Large intestine (tissue), 3 donors: ENCODE data around the gene HDGFL2. TPM values are rescaled to one million over a fixed set of nuclear protein-coding genes. Genes with fewer than 3 reads are reported as not detected.

Source experiments
- DNase-seq, 2 donors: peaks; one replicate each; pipeline versions ENCODE4 v3.0.0 to v3.0.0-alpha.2; 2013
- H3K27ac ChIP-seq: one replicate; pipeline ENCODE4 v1.5.1; 2013; ENCODE audit warnings: low read length
- H3K27me3 ChIP-seq: 2 replicates; pipeline ENCODE4 v1.6.1; 2013; ENCODE audit warnings: low read length; ENCODE audit not compliant: control insufficient read depth, insufficient read depth
- H3K36me3 ChIP-seq: 2 replicates; pipeline ENCODE4 v1.6.1; 2013; ENCODE audit warnings: low read length; ENCODE audit not compliant: control insufficient read depth, insufficient read depth
- H3K4me1 ChIP-seq: one replicate; pipeline ENCODE4 v1.6.1; 2013; ENCODE audit warnings: low read length; ENCODE audit not compliant: control insufficient read depth, insufficient read depth
- H3K4me3 ChIP-seq: one replicate; pipeline ENCODE4 v1.5.1; 2013; ENCODE audit warnings: low read length
- H3K9me3 ChIP-seq: one replicate; pipeline ENCODE4 v1.6.1; 2013; ENCODE audit warnings: mild to moderate bottlenecking, low read depth, low read length, moderate library complexity; ENCODE audit not compliant: control insufficient read depth
- WGBS: methylation state at CpG from one replicate; pipeline ENCODE4 v1.1.5; 2013; ENCODE audit warnings: low lambda C conversion rate; ENCODE audit not compliant: insufficient coverage; 5-methylcytosine and 5-hydroxymethylcytosine counted together
- polyA plus RNA-seq: library from polyadenylated mRNA; unstranded; fragments of 120-200 nt; gene quantifications from one replicate; pipeline ENCODE4 v1.2.1, GENCODE V29; 2013

Gene HDGFL2
- polyA plus RNA-seq, 1 donor: 45.6 TPM

- Histone ChIP-seq H3K27me3 (no peaks in the 10 kb centered on the region), H3K36me3 (no peaks in the 10 kb centered on the region), H3K4me3 (no peak overlapping the region), H3K4me1 (no peaks in the 10 kb centered on the region), H3K9me3 (peaks cover 6% of the 10 kb centered on the region), H3K27ac (no peak overlapping the region)
- no CpG with 5 or more reads among the region's 32 CpGs for WGBS
- no peak for DNase-seq
Observed at GRCh38 chr19:4547303-4548237, 75.5 kb downstream of the HDGFL2 start.

- no peak for DNase-seq
- H3K27me3 ChIP-seq: no peaks in the 10 kb centered on the region
- no peaks in the 10 kb centered on the region for H3K36me3 ChIP-seq
- H3K27ac ChIP-seq: no peak overlapping the region
- peaks cover 3% of the 10 kb centered on the region for H3K9me3 ChIP-seq
- no peak overlapping the region for H3K4me3 ChIP-seq
- no CpG with 5 or more reads among the region's 14 CpGs for whole genome bisulfite sequencing
- no peaks in the 10 kb centered on the region for H3K4me1 ChIP-seq
Observed at GRCh38 chr19:4548238-4548584, 76.1 kb downstream of the HDGFL2 start.

- no peaks in the 10 kb centered on the region for H3K9me3 ChIP-seq
- H3K4me1 ChIP-seq: no peaks in the 10 kb centered on the region
- no peak for DNase-seq
- no peaks in the 10 kb centered on the region for H3K27me3 ChIP-seq
- WGBS: no CpG with 5 or more reads among the region's 18 CpGs
- H3K36me3 ChIP-seq: no peaks in the 10 kb centered on the region
- H3K27ac ChIP-seq: no peak overlapping the region
- no peak overlapping the region for H3K4me3 ChIP-seq
Observed at GRCh38 chr19:4550018-4550417, 77.9 kb downstream of the HDGFL2 start.

- H3K27ac ChIP-seq: no peak overlapping the region
- no peak for DNase-seq
- no peaks in the 10 kb centered on the region for H3K4me1 ChIP-seq
- no CpG with 5 or more reads among the region's 26 CpGs for WGBS
- no peaks in the 10 kb centered on the region for H3K27me3 ChIP-seq
- no peak overlapping the region for H3K4me3 ChIP-seq
- no peaks in the 10 kb centered on the region for H3K9me3 ChIP-seq
- H3K36me3 ChIP-seq: no peaks in the 10 kb centered on the region
Observed at GRCh38 chr19:4550479-4551050, 78.5 kb downstream of the HDGFL2 start.

Other genes with a start within 250 kb of the HDGFL2 start
- 4.2 TPM for gene EBI3, start 242.8 kb upstream of the HDGFL2 start, polyA plus RNA-seq
- 20.9 TPM for gene YJU2, start 225.2 kb upstream of the HDGFL2 start, polyA plus RNA-seq
- 4.0 TPM for gene SHD, start 193.0 kb upstream of the HDGFL2 start, polyA plus RNA-seq
- gene TMIGD2, start 169.9 kb upstream of the HDGFL2 start, polyA plus RNA-seq: 3.5 TPM
- 5.1 TPM for gene FSD1, start 167.7 kb upstream of the HDGFL2 start, polyA plus RNA-seq
- 53.6 TPM for gene STAP2, start 133.5 kb upstream of the HDGFL2 start, polyA plus RNA-seq
- 16.5 TPM for gene MPND, start 128.7 kb upstream of the HDGFL2 start, polyA plus RNA-seq
- gene SH3GL1, start 71.8 kb upstream of the HDGFL2 start, polyA plus RNA-seq: 120 TPM
- 12.4 TPM for gene CHAF1A, start 69.7 kb upstream of the HDGFL2 start, polyA plus RNA-seq
- 92.8 TPM for gene UBXN6, start 14.5 kb upstream of the HDGFL2 start, polyA plus RNA-seq
- gene PLIN4, start 46.2 kb downstream of the HDGFL2 start, polyA plus RNA-seq: 1.8 TPM
- gene PLIN5, start 62.9 kb downstream of the HDGFL2 start, polyA plus RNA-seq: 2.0 TPM
- 2.2 TPM for gene LRG1, start 67.7 kb downstream of the HDGFL2 start, polyA plus RNA-seq
- 3.3 TPM for gene SEMA6B, start 87.4 kb downstream of the HDGFL2 start, polyA plus RNA-seq
- gene TNFAIP8L1, start 167.2 kb downstream of the HDGFL2 start, polyA plus RNA-seq: 24.4 TPM
- 103 TPM for gene MYDGF, start 198.0 kb downstream of the HDGFL2 start, polyA plus RNA-seq